Stimulated activated CD4-positive, alpha-beta T cell treated with anti-CD3 and anti-CD28 coated beads, Interleukin-2, amount 100 ng/mL, for 4 hours (primary cell): ENCODE data around the gene NIPAL1.

ENCODE experiments used
- DNase-seq: peaks from one replicate; pipeline ENCODE4 v3.0.0-alpha.2; 2020; ENCODE audit warnings: low read depth

NIPAL1 gene

GRCh38 chr4:48027653-48028052, 11.1 kb downstream of the NIPAL1 start:
- no peak for DNase-seq

GRCh38 chr4:48028696-48029095, 12.1 kb downstream of the NIPAL1 start:
- DNase-seq = no peak

GRCh38 chr4:48030470-48030869, 13.9 kb downstream of the NIPAL1 start:
- DNase-seq = no peak

GRCh38 chr4:48031802-48032525, 15.4 kb downstream of the NIPAL1 start:
- DNase-seq = no peak

GRCh38 chr4:48032721-48033120, 16.1 kb downstream of the NIPAL1 start:
- DNase-seq = no peak

GRCh38 chr4:48033412-48033811, 16.8 kb downstream of the NIPAL1 start:
- DNase-seq = no peak

GRCh38 chr4:48033825-48034413, 17.3 kb downstream of the NIPAL1 start:
- peak; percentile 47 for DNase-seq

- no peak for DNase-seq
Measured at GRCh38 chr4:48035952-48036351, 19.4 kb downstream of the NIPAL1 start.

GRCh38 chr4:48037117-48037462, 20.5 kb downstream of the NIPAL1 start:
- DNase-seq = no peak

GRCh38 chr4:48038666-48039065, 22.1 kb downstream of the NIPAL1 start:
- no peak for DNase-seq

- no peak for DNase-seq
Measured at GRCh38 chr4:48039561-48039960, 23.0 kb downstream of the NIPAL1 start.

GRCh38 chr4:48041535-48042137, 25.1 kb downstream of the NIPAL1 start:
- peak; percentile 20 for DNase-seq

- no peak for DNase-seq
Measured at GRCh38 chr4:48042979-48043461, 26.4 kb downstream of the NIPAL1 start.

- no peak for DNase-seq
Measured at GRCh38 chr4:48043504-48043903, 26.9 kb downstream of the NIPAL1 start.

- DNase-seq = no peak
Measured at GRCh38 chr4:48044298-48044697, 27.7 kb downstream of the NIPAL1 start.

GRCh38 chr4:48046059-48046458, 29.5 kb downstream of the NIPAL1 start:
- no peak for DNase-seq

GRCh38 chr4:48047421-48047844, 30.9 kb downstream of the NIPAL1 start:
- DNase-seq = peak; percentile 62

- DNase-seq = no peak
Measured at GRCh38 chr4:48047896-48048295, 31.3 kb downstream of the NIPAL1 start.

- no peak for DNase-seq
Measured at GRCh38 chr4:48049483-48049882, 32.9 kb downstream of the NIPAL1 start.

GRCh38 chr4:48051078-48051477, 34.5 kb downstream of the NIPAL1 start:
- DNase-seq = no peak

GRCh38 chr4:48058617-48059530, 42.3 kb downstream of the NIPAL1 start:
- DNase-seq = no peak

- DNase-seq = no peak
Measured at GRCh38 chr4:48064349-48064748, 47.8 kb downstream of the NIPAL1 start.
